DMS153 treated with DMSO at 0.1 percent for 48 hours (cell line): ENCODE data around the gene EIF4E.
A peak's percentile ranks its signal among the peaks of the same experiment; 100 is the strongest.
"Not testable (repeated sequence)": the region's sequence is repeated elsewhere in the genome, so short reads cannot be mapped to it uniquely, and the experiment has no call there.

ENCODE experiments used
- DNase-seq: peaks from one replicate; lab custom pipeline; 2025; ENCODE audit not compliant: unreplicated experiment; lab: John Stamatoyannopoulos, UW

EIF4E gene

GRCh38 chr4:98928505-98929340 lies at the start of gene EIF4E:
TSS of gene EIF4E (minus strand) at chr4:98929133. CDS start at chr4:98929112, 21 bp downstream.
- DNase-seq, result peak; percentile 84

GRCh38 chr4:98977557-98977956 lies 48.6 kb upstream of the EIF4E start:
- no peak for DNase-seq

- DNase-seq, result no peak
These were observed 47.8 kb upstream of the EIF4E start for GRCh38 chr4:98976716-98977115.

GRCh38 chr4:98969878-98970785 lies 41.2 kb upstream of the EIF4E start:
- DNase-seq, result no peak

- no peak for DNase-seq
These were observed 38.9 kb upstream of the EIF4E start for GRCh38 chr4:98967786-98968329.

- no peak for DNase-seq
These were observed 38.0 kb upstream of the EIF4E start for GRCh38 chr4:98966926-98967325.

GRCh38 chr4:98963538-98964433 lies 34.9 kb upstream of the EIF4E start:
- no peak for DNase-seq

- no peak for DNase-seq
These were observed 32.8 kb upstream of the EIF4E start for GRCh38 chr4:98961770-98962169.

- no peak for DNase-seq
These were observed 30.5 kb upstream of the EIF4E start for GRCh38 chr4:98959411-98959810.

GRCh38 chr4:98958065-98958464 lies 29.1 kb upstream of the EIF4E start:
- no peak for DNase-seq

GRCh38 chr4:98955229-98955628 lies 26.3 kb upstream of the EIF4E start:
- DNase-seq, result no peak

- no peak for DNase-seq
These were observed 22.8 kb upstream of the EIF4E start for GRCh38 chr4:98951710-98952109.

GRCh38 chr4:98950925-98951324 lies 22.0 kb upstream of the EIF4E start:
- no peak for DNase-seq

GRCh38 chr4:98946359-98946758 lies 17.4 kb upstream of the EIF4E start:
- DNase-seq, result no peak

GRCh38 chr4:98945297-98945850 lies 16.4 kb upstream of the EIF4E start:
- no peak for DNase-seq

GRCh38 chr4:98939892-98940298 lies 11.0 kb upstream of the EIF4E start:
- DNase-seq, result no peak

GRCh38 chr4:98939438-98939837 lies 10.5 kb upstream of the EIF4E start:
- DNase-seq, result no peak

GRCh38 chr4:98937986-98938720 lies 9.2 kb upstream of the EIF4E start:
- no peak for DNase-seq

GRCh38 chr4:98935633-98936032 lies 6.7 kb upstream of the EIF4E start:
- no peak for DNase-seq

GRCh38 chr4:98934851-98935250 lies 5.9 kb upstream of the EIF4E start:
- DNase-seq, result not testable (repeated sequence)
